ENCODE data around the gene ALPL.

- TF ChIP-seq POLR2AphosphoS5 (IDR thresholded peaks at IDR 0.05): no peak
- no peak for TF ChIP-seq CTCF (IDR thresholded peaks at IDR 0.05)
- TF ChIP-seq EP300 (IDR thresholded peaks at IDR 0.05): no peak
Observed at GRCh38 chr1:21559788-21560567, 50.8 kb downstream of the ALPL start.
